Measurements from ENCODE around the gene CLDN3.

- TF ChIP-seq CTCF (IDR thresholded peaks at IDR 0.05) (no peak), POLR2A (IDR thresholded peaks at IDR 0.05) (peak in 1 of 2 donors; percentile 64)
Measured at GRCh38 chr7:73802459-73802858, 32.4 kb upstream of the CLDN3 start.

All from Peyer's patch (tissue), 4 donors.